HCT116 (cell line): ENCODE data around the gene SLAMF7. TPM values are rescaled to one million over a fixed set of nuclear protein-coding genes. Genes with fewer than 3 reads are reported as not detected.

ENCODE experiments used
- ATAC-seq: fragments of 200-7000 bp; cut with Tn5 transposase; 2 replicates; pipeline ENCODE4 v1.9.1; 2020; ENCODE audit warnings: mild to moderate bottlenecking, moderate library complexity
- BruUV-seq: library from RNA; stranded (reverse); fragments of 400-500 nt; replicated peaks from 2 replicates; lab custom pipeline; 2021; lab: Mats Ljungman, UMichigan
- CTCF ChIA-PET: fragments of 300-600 bp; sonication (Branson Sonifier 250); formaldehyde crosslinking; loops from one replicate; lab custom pipeline; 2021; ENCODE audit warnings: antibody characterized with exemption; lab: Charles Lee
- POLR2A ChIA-PET: fragments of 300-600, 350-600 bp; sonication (Branson Sonifier 250); formaldehyde crosslinking; loops from one replicate; lab custom pipeline; 2021; ENCODE audit warnings: antibody characterized with exemption; lab: Charles Lee
- RAD21 ChIA-PET, 2 experiments: fragments of 300-600 bp; sonication (Branson Sonifier 250); formaldehyde crosslinking; loops; one replicate each; lab custom pipeline; 2023; ENCODE audit warnings: low total read pairs in 2 of 2; ENCODE audit not compliant: uncharacterized antibody in 2 of 2, unreplicated experiment in 2 of 2, low non-redundant PET in 1 of 2; lab: Charles Lee
- DNase-seq: peaks from one replicate; pipeline ENCODE4 v3.0.0-alpha.2; 2010; ENCODE audit warnings: low read depth, low spot score
- H2AFZ ChIP-seq: fragments of 200-600 bp; shearing (Covaris generic), sonication (generic); 2 replicates; pipeline ENCODE4 v1.6.1; 2017; ENCODE audit warnings: low read depth, mixed run types, mixed read lengths, antibody characterized with exemption, low read length; ENCODE audit not compliant: poor library complexity, severe bottlenecking
- H3K27ac ChIP-seq: 2 replicates; pipeline ENCODE4 v1.5.1; 2012; ENCODE audit warnings: low read depth, low read length
- H3K27me3 ChIP-seq: fragments of 200-600 bp; sonication (generic); 2 replicates; pipeline ENCODE4 v1.6.1; 2016; ENCODE audit warnings: mixed run types, low read length, mixed read lengths; ENCODE audit not compliant: insufficient read depth
- H3K36me3 ChIP-seq, 2 experiments: fragments of 200-500 bp in 1 of 2; fragments of 200-600 bp in 1 of 2; sonication (Bioruptor generic) in 1 of 2; sonication (generic) in 1 of 2; 2 replicates each; pipeline versions ENCODE4 v1.5.1 to v1.6.1; 2014 to 2016; ENCODE audit warnings: low read length in 2 of 2, inconsistent platforms in 1 of 2, mixed read lengths in 1 of 2, mixed run types in 1 of 2; ENCODE audit not compliant: insufficient read depth in 2 of 2, control insufficient read depth in 1 of 2
- H3K4me1 ChIP-seq, 2 experiments: fragments of 200-600 bp in 1 of 2; sonication (generic) in 1 of 2; 2 replicates each; pipeline versions ENCODE4 v1.5.1 to v1.6.1; 2012 to 2017; ENCODE audit warnings: low read length in 2 of 2, inconsistent platforms in 1 of 2, mild to moderate bottlenecking in 1 of 2, mixed read lengths in 1 of 2, mixed run types in 1 of 2, moderate library complexity in 1 of 2; ENCODE audit not compliant: insufficient read depth in 2 of 2, control insufficient read depth in 1 of 2
- H3K4me2 ChIP-seq: fragments of 200-600 bp; sonication (generic); 2 replicates; pipeline ENCODE4 v1.6.1; 2017; ENCODE audit warnings: mixed run types, low read length, mixed read lengths
- H3K4me3 ChIP-seq, 2 experiments: fragments of 200-600 bp in 1 of 2; sonication (generic) in 1 of 2; replicated peaks in 1 of 2; 2 replicates each; pipeline ENCODE4 v1.5.1; 2011 to 2016; ENCODE audit warnings: low read length in 2 of 2, control low read depth in 1 of 2, low read depth in 1 of 2, mild to moderate bottlenecking in 1 of 2, mixed read lengths in 1 of 2, mixed run types in 1 of 2
- H3K79me2 ChIP-seq: fragments of 200-600 bp; sonication (generic); 2 replicates; pipeline ENCODE4 v1.6.1; 2017; ENCODE audit warnings: mild to moderate bottlenecking, mixed run types, low read length, moderate library complexity, mixed read lengths; ENCODE audit not compliant: insufficient read depth
- H3K9ac ChIP-seq: fragments of 200-600 bp; sonication (generic); 2 replicates; pipeline ENCODE4 v1.6.1; 2016; ENCODE audit warnings: low read length, mixed read lengths
- H3K9me2 ChIP-seq: fragments of 200-600 bp; sonication (generic), shearing (Covaris generic); 2 replicates; pipeline ENCODE4 v1.6.1; 2017; ENCODE audit warnings: mixed run types, mild to moderate bottlenecking, moderate library complexity; ENCODE audit not compliant: insufficient read depth
- H3K9me3 ChIP-seq, 2 experiments: fragments of 200-500 bp in 1 of 2; fragments of 200-600 bp in 1 of 2; sonication (Bioruptor generic) in 1 of 2; sonication (generic) in 1 of 2; 2 replicates each; pipeline ENCODE4 v1.6.1; 2014 to 2017; ENCODE audit warnings: low read length in 2 of 2, mixed read lengths in 2 of 2, inconsistent platforms in 1 of 2, low read depth in 1 of 2, mild to moderate bottlenecking in 1 of 2, mixed run types in 1 of 2, moderate library complexity in 1 of 2; ENCODE audit not compliant: control insufficient read depth in 1 of 2, insufficient read depth in 1 of 2
- H4K20me1 ChIP-seq: fragments of 200-600 bp; sonication (generic), shearing (Covaris generic); 2 replicates; pipeline ENCODE4 v1.6.1; 2017; ENCODE audit warnings: mixed run types, mild to moderate bottlenecking, moderate library complexity; ENCODE audit not compliant: insufficient read depth
- CBX3 ChIP-seq: IDR thresholded peaks from 2 replicates; pipeline ENCODE4 v1.6.1; 2012; ENCODE audit warnings: low read depth
- CEBPB ChIP-seq: IDR thresholded peaks from 2 replicates; pipeline ENCODE4 v1.6.1; 2012; ENCODE audit warnings: low read depth
- EGR1 ChIP-seq: IDR thresholded peaks from 2 replicates; pipeline ENCODE4 v1.6.1; 2012; ENCODE audit warnings: low read depth
- ELF1 ChIP-seq: IDR thresholded peaks from 2 replicates; pipeline ENCODE4 v1.6.1; 2012; ENCODE audit warnings: low read depth, borderline replicate concordance
- EZH2 ChIP-seq: fragments of 200-600 bp; sonication (generic); IDR thresholded peaks from 2 replicates; pipeline ENCODE4 v1.6.1; 2017; ENCODE audit warnings: antibody characterized with exemption, mixed run types
- POLR2AphosphoS5 ChIP-seq: IDR thresholded peaks from 2 replicates; pipeline ENCODE4 v1.6.1; 2011; ENCODE audit warnings: mild to moderate bottlenecking, low read depth, low read length, moderate library complexity
- REST ChIP-seq: IDR thresholded peaks from 2 replicates; pipeline ENCODE4 v1.6.1; 2012; ENCODE audit warnings: low read depth
- SIN3A ChIP-seq: IDR thresholded peaks from 2 replicates; pipeline ENCODE4 v1.6.1; 2012; ENCODE audit warnings: low read depth
- SRF ChIP-seq: IDR thresholded peaks from 2 replicates; pipeline ENCODE4 v1.6.1; 2012; ENCODE audit warnings: low read depth
- TCF7L2 ChIP-seq: IDR thresholded peaks from 2 replicates; pipeline ENCODE4 v1.7.0; 2011; ENCODE audit warnings: borderline replicate concordance, inconsistent platforms; ENCODE audit not compliant: insufficient read depth, insufficient read length; ENCODE audit errors: extremely low read depth
- YY1 ChIP-seq: IDR thresholded peaks from 2 replicates; pipeline ENCODE4 v1.6.1; 2011; ENCODE audit warnings: low read length, low read depth, moderate library complexity, mild to moderate bottlenecking; ENCODE audit not compliant: insufficient replicate concordance; ENCODE audit errors: extremely low read depth
- ZBTB33 ChIP-seq: IDR thresholded peaks from 2 replicates; pipeline ENCODE4 v1.6.1; 2011; ENCODE audit warnings: mild to moderate bottlenecking, low read length, moderate library complexity; ENCODE audit not compliant: insufficient replicate concordance; ENCODE audit errors: extremely low read depth
- intact Hi-C: fragments of 100-400 bp; cut with micrococcal nuclease; formaldehyde crosslinking; loops from 2 replicates; pipeline ENCODE4 v1.10.0; 2022
- total RNA-seq: library from RNA; stranded (reverse); gene quantifications from one replicate; pipeline ENCODE4 v1.2.1, GENCODE V29; 2021; ENCODE audit not compliant: unreplicated experiment

The SLAMF7 gene
- total RNA-seq, 1 experiment from 2014 or later = 0.34 TPM

- Histone ChIP-seq H3K27ac (no peak overlapping the region), H3K4me3 (no peak overlapping the region), H3K9me3 (no peaks in the 10 kb centered on the region), H3K4me2 (no peak overlapping the region), H3K79me2 (no peaks in the 10 kb centered on the region), H3K9me2 (no peaks in the 10 kb centered on the region), H2AFZ (no peak overlapping the region), H4K20me1 (no peaks in the 10 kb centered on the region), H3K27me3 (no peaks in the 10 kb centered on the region), H3K9ac (no peak overlapping the region), H3K36me3 (no peaks in the 10 kb centered on the region), H3K4me1 (no peaks in the 10 kb centered on the region)
- BruUV-seq = no TSS peak
- RAD21 ChIA-PET = no interaction called here
- ATAC-seq (no peak), DNase-seq (no peak)
- no peak for TF ChIP-seq SRF
- TF ChIP-seq EGR1 = no peak
- TF ChIP-seq YY1 = no peak
- TF ChIP-seq ZBTB33 = no peak
- no peak for TF ChIP-seq SIN3A
- no peak for TF ChIP-seq CBX3
- TF ChIP-seq EZH2 = no peak
- TF ChIP-seq TCF7L2 = no peak
- TF ChIP-seq POLR2AphosphoS5 = no peak
- no peak for TF ChIP-seq REST
- TF ChIP-seq CEBPB = no peak
- TF ChIP-seq ELF1 = no peak
- CTCF ChIA-PET = interaction anchor here (1.0 kb wide), 1 partner anchor 19 kb away, joined by 3 read pairs; no protein-coding TSS in a partner anchor
- intact Hi-C loops = no loop called here
- POLR2A ChIA-PET = no interaction called here
Observed at GRCh38 chr1:160761046-160761445, 22.0 kb downstream of the SLAMF7 start.
